GM13976 (cell line): ENCODE data around the gene NBAS.

Experiments used
- DNase-seq: peaks from one replicate; pipeline ENCODE4 v3.0.0; 2012; ENCODE audit warnings: low spot score
- CTCF ChIP-seq: IDR thresholded peaks from 2 replicates; pipeline ENCODE4 v1.5.1; 2012; ENCODE audit warnings: borderline replicate concordance, mild to moderate bottlenecking; ENCODE audit not compliant: insufficient read depth; ENCODE audit errors: extremely low read depth, missing control alignments, control extremely low read depth
- in situ Hi-C: fragments of 300-500 bp; cut with MboI; formaldehyde crosslinking; loops from one replicate; pipeline ENCODE4 v1.12.0; 2022; ENCODE audit warnings: low sequenced_read_pairs, mixed read lengths, inconsistent platforms; ENCODE audit not compliant: unreplicated experiment

NBAS gene

GRCh38 chr2:15271276-15271675 is 289.9 kb downstream of the NBAS start:
- in situ Hi-C loops: no loop called here
- TF ChIP-seq CTCF: no peak
- no peak for DNase-seq

DNA sequence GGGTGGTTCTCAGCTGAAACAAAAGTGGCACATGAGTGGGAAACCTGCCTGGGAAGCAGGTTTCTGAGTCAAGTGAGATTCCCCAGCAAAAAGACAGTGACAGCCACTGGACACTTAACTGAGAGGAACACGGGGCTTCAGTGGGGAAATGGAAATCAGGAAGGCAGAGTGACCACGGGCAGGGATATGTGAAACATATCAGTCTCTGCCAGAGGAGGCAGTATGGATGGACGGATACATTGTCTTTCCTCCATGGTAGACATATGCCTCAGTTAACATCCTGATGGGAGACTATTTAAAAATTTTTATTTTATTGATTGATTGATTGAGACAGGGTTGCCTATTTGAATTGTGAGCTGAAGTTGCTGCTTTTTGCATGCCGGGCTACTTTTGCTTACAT is 292.1 kb downstream of the NBAS start:
- in situ Hi-C loops: no loop called here
- DNase-seq: no peak

DNA sequence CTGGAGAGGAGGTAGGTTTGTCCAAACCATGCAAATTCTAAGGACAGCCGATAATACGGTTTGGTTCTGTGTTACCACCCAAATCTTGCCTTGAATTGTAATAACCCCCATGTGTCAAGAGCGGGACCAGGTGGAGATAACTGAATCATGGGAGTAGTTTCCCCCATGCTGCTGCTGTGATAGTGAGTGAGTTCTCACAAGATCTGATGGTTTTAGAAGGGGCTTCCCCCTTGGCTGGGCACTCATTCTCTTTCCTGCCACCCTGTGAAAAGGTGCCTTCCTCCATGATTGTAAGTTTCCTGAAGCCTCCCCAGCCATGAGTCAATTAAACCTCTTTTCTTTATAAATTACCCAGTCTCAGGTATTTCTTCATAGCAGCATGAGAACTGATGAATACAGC is 295.2 kb downstream of the NBAS start:
- no peak for TF ChIP-seq CTCF
- in situ Hi-C loops: no loop called here
- no peak for DNase-seq

More for the DNA sequence above, 292.1 kb downstream of the NBAS start:
- TF ChIP-seq CTCF: no peak

DNA sequence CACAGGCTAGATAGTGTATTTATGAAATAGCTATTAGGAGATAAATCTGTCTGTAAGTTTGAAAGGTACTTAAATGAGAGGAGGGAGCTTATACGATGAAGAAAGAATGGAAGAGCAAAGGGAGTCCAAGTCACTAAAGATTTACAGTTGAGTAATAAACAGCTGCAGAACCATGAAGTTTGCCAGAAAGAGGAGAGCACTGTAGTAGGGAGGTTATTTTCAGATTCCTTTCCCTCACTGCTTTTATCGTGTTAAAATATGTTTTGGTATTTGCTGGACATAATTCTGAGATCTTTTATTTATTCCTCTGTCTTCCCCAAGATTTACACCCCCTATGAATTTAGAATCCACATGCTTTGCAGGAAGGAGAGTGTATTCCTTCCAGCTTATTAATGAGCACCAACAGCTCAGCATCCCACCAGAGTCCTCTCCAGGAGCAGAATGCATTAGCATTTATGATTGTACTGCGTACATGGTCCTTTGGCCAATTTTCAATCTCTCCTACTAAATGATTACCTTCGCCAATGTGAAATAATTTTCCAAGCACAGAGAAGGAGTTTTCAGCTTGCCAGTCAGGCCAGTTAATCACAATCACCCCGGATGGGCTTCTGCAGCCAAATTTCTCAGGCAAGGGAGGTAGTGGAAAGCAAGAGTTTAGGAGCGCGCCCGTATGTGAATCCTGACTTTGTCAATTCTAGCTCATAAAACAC is 297.0 kb downstream of the NBAS start:
- no peak for TF ChIP-seq CTCF
- in situ Hi-C loops: no loop called here
- DNase-seq: no peak

GRCh38 chr2:15262792-15263191 is 298.3 kb downstream of the NBAS start:
- in situ Hi-C loops: no loop called here
- TF ChIP-seq CTCF: no peak
- DNase-seq: no peak

GRCh38 chr2:15260835-15261234 is 300.3 kb downstream of the NBAS start:
- in situ Hi-C loops: no loop called here
- no peak for TF ChIP-seq CTCF
- DNase-seq: no peak
